ENCODE results near the gene CDC14A. TPM values are rescaled to one million over a fixed set of nuclear protein-coding genes. Genes with fewer than 3 reads are reported as not detected.

Gene CDC14A
- polyA plus RNA-seq, 1 donor from 2014 or later = 2.7 TPM

- H3K27me3 ChIP-seq (ENCODE audit: insufficient read depth, low read depth, low read length) = no peaks in the 10 kb centered on the region
- no peak overlapping the region for H3K27ac ChIP-seq (ENCODE audit: low read length)
- no peak overlapping the region for H3K9ac ChIP-seq (ENCODE audit: low read length)
- H3K36me3 ChIP-seq (ENCODE audit: insufficient read depth, low read length) = no peaks in the 10 kb centered on the region
- TF ChIP-seq MXI1 (conservative IDR thresholded peaks at IDR 0.05; ENCODE audit: poor library complexity, severe bottlenecking) = no peak
- H4K20me1 ChIP-seq (ENCODE audit: insufficient read depth) = no peaks in the 10 kb centered on the region
- H3K9me3 ChIP-seq (ENCODE audit: low read length) = no peaks in the 10 kb centered on the region
- no peaks in the 10 kb centered on the region for H3K9me2 ChIP-seq (ENCODE audit: insufficient read depth, low read length)
- no peak overlapping the region for H3K4me2 ChIP-seq (ENCODE audit: low read length)
- no peaks in the 10 kb centered on the region for H3K79me2 ChIP-seq (replicated peaks; ENCODE audit: insufficient read depth, low read length)
- no peaks in the 10 kb centered on the region for H3F3A ChIP-seq (ENCODE audit: insufficient read depth, low read length, poor library complexity, severe bottlenecking)
- no peak overlapping the region for H3K4me3 ChIP-seq (ENCODE audit: low read length)
- H2AFZ ChIP-seq (ENCODE audit: low read depth, low read length) = no peak overlapping the region
These were observed 35.5 kb downstream of the CDC14A start for GRCh38 chr1:100387657-100388350.

DNA sequence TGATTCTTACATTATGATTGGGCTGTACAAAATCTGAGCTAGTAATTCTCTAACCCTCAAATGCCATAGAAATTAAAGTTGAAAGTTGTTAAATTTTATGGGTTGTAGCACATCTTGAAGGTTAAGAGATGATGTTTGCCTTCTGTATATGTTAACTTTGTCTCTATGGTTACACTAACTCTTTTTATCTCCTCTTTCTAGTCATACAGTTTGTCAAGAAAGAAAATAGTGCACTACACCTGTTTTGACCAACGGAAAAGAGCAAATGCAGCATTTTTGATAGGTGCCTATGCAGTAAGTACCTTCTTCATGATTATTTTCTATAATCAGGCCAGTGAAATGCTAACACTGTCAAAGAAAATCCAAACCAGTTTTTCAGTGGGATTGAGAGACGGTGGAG, 38.2 kb downstream of the CDC14A start:
- Histone ChIP-seq H3K9ac (ENCODE audit: low read length) (no peak overlapping the region), H3K4me3 (ENCODE audit: low read length) (no peak overlapping the region), H3F3A (ENCODE audit: insufficient read depth, low read length, poor library complexity, severe bottlenecking) (no peaks in the 10 kb centered on the region), H3K27ac (ENCODE audit: low read length) (no peak overlapping the region), H2AFZ (ENCODE audit: low read depth, low read length) (no peak overlapping the region), H3K9me2 (ENCODE audit: insufficient read depth, low read length) (no peaks in the 10 kb centered on the region), H3K9me3 (ENCODE audit: low read length) (no peaks in the 10 kb centered on the region), H3K79me2 (replicated peaks; ENCODE audit: insufficient read depth, low read length) (no peaks in the 10 kb centered on the region), H3K36me3 (ENCODE audit: insufficient read depth, low read length) (no peaks in the 10 kb centered on the region), H3K27me3 (ENCODE audit: insufficient read depth, low read depth, low read length) (no peaks in the 10 kb centered on the region), H4K20me1 (ENCODE audit: insufficient read depth) (no peaks in the 10 kb centered on the region), H3K4me2 (ENCODE audit: low read length) (no peak overlapping the region)
- no peak for TF ChIP-seq MXI1 (conservative IDR thresholded peaks at IDR 0.05; ENCODE audit: poor library complexity, severe bottlenecking)
- TF ChIP-seq TAF1 (IDR thresholded peaks at IDR 0.05; ENCODE audit: low read depth) = no peak
- TF ChIP-seq EP300 (conservative IDR thresholded peaks at IDR 0.05; ENCODE audit: poor library complexity, severe bottlenecking) = no peak
- no peak for TF ChIP-seq POLR2AphosphoS5 (IDR thresholded peaks at IDR 0.05)
- TF ChIP-seq RAD21 (conservative IDR thresholded peaks at IDR 0.05) = no peak
- TF ChIP-seq SMC3 (conservative IDR thresholded peaks at IDR 0.05; ENCODE audit: poor library complexity) = no peak
- TF ChIP-seq REST (IDR thresholded peaks at IDR 0.05; ENCODE audit: borderline replicate concordance) = no peak
- TF ChIP-seq EZH2 (IDR thresholded peaks at IDR 0.05; ENCODE audit: borderline replicate concordance, insufficient read depth, low read length, poor library complexity, severe bottlenecking) = no peak
- TF ChIP-seq, protein P1, sequence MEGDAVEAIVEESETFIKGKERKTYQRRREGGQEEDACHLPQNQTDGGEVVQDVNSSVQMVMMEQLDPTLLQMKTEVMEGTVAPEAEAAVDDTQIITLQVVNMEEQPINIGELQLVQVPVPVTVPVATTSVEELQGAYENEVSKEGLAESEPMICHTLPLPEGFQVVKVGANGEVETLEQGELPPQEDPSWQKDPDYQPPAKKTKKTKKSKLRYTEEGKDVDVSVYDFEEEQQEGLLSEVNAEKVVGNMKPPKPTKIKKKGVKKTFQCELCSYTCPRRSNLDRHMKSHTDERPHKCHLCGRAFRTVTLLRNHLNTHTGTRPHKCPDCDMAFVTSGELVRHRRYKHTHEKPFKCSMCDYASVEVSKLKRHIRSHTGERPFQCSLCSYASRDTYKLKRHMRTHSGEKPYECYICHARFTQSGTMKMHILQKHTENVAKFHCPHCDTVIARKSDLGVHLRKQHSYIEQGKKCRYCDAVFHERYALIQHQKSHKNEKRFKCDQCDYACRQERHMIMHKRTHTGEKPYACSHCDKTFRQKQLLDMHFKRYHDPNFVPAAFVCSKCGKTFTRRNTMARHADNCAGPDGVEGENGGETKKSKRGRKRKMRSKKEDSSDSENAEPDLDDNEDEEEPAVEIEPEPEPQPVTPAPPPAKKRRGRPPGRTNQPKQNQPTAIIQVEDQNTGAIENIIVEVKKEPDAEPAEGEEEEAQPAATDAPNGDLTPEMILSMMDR (IDR thresholded peaks at IDR 0.05; ENCODE audit: poor library complexity, severe bottlenecking) = no peak
